ENCODE data around the gene GMFB.

GMFB gene

DNA sequence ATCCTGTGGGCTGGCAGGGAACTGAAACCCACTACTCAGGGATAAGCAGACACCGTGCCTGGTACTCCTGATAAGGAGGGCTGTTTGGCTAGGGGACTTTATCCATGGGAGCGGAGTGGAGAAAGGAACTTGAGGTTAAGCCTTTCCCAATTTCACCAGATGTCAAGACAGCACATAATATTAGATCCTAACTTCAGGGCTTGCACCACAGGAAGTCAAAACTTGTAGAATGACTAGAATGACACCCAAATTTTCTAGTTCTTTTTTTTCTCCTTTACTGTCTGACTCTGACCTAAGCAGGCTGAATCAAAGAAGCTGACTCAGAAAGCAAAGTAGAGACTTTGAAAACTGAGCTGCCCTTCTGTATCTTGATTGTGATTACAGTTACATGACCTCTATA is 13.8 kb upstream of the GMFB start:
- TF ChIP-seq ZNF8 (CRISPR knock-in tag; IDR thresholded peaks at IDR 0.05): no peak
- TF ChIP-seq, protein P1, sequence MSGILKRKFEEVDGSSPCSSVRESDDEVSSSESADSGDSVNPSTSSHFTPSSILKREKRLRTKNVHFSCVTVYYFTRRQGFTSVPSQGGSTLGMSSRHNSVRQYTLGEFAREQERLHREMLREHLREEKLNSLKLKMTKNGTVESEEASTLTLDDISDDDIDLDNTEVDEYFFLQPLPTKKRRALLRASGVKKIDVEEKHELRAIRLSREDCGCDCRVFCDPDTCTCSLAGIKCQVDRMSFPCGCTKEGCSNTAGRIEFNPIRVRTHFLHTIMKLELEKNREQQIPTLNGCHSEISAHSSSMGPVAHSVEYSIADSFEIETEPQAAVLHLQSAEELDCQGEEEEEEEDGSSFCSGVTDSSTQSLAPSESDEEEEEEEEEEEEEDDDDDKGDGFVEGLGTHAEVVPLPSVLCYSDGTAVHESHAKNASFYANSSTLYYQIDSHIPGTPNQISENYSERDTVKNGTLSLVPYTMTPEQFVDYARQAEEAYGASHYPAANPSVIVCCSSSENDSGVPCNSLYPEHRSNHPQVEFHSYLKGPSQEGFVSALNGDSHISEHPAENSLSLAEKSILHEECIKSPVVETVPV (CRISPR knock-in tag; IDR thresholded peaks at IDR 0.05): no peak
- TF ChIP-seq GLIS3 (CRISPR knock-in tag; IDR thresholded peaks at IDR 0.05): no peak
- no peak for ATAC-seq

DNA sequence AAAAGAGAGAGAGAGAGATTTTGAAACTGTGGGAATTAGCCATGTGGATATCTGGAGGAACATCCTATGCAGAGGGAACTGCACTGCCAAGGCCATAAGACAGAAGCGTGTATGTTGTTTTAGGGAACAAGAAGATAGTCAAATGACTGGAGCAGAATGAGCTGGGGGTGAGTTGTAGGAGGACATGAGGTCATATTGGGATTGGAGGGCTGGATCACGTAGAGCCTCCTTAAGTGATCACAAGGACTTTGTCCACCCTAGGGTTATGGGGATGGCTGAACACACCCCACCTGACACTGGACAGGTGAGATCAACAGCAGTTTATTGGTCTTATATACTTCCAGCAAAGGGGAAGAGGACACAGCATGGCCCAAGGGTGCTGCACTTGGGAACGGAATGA is 12.7 kb upstream of the GMFB start:
- no peak for ATAC-seq
- TF ChIP-seq ZNF8 (CRISPR knock-in tag; IDR thresholded peaks at IDR 0.05): no peak
- no peak for TF ChIP-seq ZNF565 (CRISPR knock-in tag; conservative IDR thresholded peaks at IDR 0.05; ENCODE audit: low read depth)
- TF ChIP-seq ZFP30 (CRISPR knock-in tag; IDR thresholded peaks at IDR 0.05): no peak
- no peak for TF ChIP-seq TOX (CRISPR knock-in tag; IDR thresholded peaks at IDR 0.05; ENCODE audit: borderline replicate concordance)
- TF ChIP-seq TCF4 (CRISPR knock-in tag; IDR thresholded peaks at IDR 0.05; ENCODE audit: borderline replicate concordance): no peak
- TF ChIP-seq, protein P1 (CRISPR knock-in tag; IDR thresholded peaks at IDR 0.05): no peak
- TF ChIP-seq SNAI2 (CRISPR knock-in tag; IDR thresholded peaks at IDR 0.05): no peak
- no peak for TF ChIP-seq GLIS3 (CRISPR knock-in tag; IDR thresholded peaks at IDR 0.05)
- TF ChIP-seq, protein P2, sequence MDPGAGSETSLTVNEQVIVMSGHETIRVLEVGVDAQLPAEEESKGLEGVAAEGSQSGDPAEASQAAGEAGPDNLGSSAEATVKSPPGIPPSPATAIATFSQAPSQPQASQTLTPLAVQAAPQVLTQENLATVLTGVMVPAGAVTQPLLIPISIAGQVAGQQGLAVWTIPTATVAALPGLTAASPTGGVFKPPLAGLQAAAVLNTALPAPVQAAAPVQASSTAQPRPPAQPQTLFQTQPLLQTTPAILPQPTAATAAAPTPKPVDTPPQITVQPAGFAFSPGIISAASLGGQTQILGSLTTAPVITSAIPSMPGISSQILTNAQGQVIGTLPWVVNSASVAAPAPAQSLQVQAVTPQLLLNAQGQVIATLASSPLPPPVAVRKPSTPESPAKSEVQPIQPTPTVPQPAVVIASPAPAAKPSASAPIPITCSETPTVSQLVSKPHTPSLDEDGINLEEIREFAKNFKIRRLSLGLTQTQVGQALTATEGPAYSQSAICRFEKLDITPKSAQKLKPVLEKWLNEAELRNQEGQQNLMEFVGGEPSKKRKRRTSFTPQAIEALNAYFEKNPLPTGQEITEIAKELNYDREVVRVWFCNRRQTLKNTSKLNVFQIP (CRISPR knock-in tag; IDR thresholded peaks at IDR 0.05; ENCODE audit: borderline replicate concordance, low read depth): no peak
- no peak for TF ChIP-seq OSR1 (CRISPR knock-in tag; IDR thresholded peaks at IDR 0.05)
- no peak for TF ChIP-seq ESRRG (CRISPR knock-in tag; IDR thresholded peaks at IDR 0.05)
- TF ChIP-seq ZC3H10 (CRISPR knock-in tag; IDR thresholded peaks at IDR 0.05): no peak
- TF ChIP-seq, protein P3, sequence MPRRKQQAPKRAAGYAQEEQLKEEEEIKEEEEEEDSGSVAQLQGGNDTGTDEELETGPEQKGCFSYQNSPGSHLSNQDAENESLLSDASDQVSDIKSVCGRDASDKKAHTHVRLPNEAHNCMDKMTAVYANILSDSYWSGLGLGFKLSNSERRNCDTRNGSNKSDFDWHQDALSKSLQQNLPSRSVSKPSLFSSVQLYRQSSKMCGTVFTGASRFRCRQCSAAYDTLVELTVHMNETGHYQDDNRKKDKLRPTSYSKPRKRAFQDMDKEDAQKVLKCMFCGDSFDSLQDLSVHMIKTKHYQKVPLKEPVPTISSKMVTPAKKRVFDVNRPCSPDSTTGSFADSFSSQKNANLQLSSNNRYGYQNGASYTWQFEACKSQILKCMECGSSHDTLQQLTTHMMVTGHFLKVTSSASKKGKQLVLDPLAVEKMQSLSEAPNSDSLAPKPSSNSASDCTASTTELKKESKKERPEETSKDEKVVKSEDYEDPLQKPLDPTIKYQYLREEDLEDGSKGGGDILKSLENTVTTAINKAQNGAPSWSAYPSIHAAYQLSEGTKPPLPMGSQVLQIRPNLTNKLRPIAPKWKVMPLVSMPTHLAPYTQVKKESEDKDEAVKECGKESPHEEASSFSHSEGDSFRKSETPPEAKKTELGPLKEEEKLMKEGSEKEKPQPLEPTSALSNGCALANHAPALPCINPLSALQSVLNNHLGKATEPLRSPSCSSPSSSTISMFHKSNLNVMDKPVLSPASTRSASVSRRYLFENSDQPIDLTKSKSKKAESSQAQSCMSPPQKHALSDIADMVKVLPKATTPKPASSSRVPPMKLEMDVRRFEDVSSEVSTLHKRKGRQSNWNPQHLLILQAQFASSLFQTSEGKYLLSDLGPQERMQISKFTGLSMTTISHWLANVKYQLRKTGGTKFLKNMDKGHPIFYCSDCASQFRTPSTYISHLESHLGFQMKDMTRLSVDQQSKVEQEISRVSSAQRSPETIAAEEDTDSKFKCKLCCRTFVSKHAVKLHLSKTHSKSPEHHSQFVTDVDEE (CRISPR knock-in tag; IDR thresholded peaks at IDR 0.05): no peak
- no peak for TF ChIP-seq RARB (CRISPR knock-in tag; IDR thresholded peaks at IDR 0.05)
- no peak for TF ChIP-seq ZFP3 (CRISPR knock-in tag; IDR thresholded peaks at IDR 0.05)
- TF ChIP-seq, protein P4, sequence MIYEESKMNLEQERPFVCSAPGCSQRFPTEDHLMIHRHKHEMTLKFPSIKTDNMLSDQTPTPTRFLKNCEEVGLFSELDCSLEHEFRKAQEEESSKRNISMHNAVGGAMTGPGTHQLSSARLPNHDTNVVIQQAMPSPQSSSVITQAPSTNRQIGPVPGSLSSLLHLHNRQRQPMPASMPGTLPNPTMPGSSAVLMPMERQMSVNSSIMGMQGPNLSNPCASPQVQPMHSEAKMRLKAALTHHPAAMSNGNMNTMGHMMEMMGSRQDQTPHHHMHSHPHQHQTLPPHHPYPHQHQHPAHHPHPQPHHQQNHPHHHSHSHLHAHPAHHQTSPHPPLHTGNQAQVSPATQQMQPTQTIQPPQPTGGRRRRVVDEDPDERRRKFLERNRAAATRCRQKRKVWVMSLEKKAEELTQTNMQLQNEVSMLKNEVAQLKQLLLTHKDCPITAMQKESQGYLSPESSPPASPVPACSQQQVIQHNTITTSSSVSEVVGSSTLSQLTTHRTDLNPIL (CRISPR knock-in tag; IDR thresholded peaks at IDR 0.05; ENCODE audit: low read depth): no peak
- no peak for TF ChIP-seq CSDC2 (CRISPR knock-in tag; IDR thresholded peaks at IDR 0.05)

DNA sequence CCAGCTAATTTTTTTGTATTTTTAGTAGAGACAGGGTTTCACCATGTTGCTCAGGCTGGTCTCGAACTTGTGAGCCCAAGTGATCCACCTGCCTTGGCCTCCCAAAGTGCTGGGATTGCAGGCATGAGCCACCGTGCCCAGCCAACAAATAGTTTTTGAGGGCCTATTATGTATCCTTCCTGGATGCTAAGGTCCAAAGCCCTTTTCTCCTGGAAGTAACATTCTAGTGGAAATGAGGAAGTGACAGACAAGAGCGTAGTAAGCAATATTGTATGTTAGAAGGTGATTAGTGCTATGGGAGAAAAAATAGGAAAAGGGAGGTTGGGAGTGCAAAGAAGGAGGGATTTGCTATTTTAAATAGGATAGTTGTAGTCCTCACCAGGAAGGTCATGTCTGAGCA is 12.0 kb upstream of the GMFB start:
- no peak for ATAC-seq
- TF ChIP-seq, protein P2 (CRISPR knock-in tag; IDR thresholded peaks at IDR 0.05; ENCODE audit: borderline replicate concordance, low read depth): no peak
- TF ChIP-seq PPARA (CRISPR knock-in tag; IDR thresholded peaks at IDR 0.05; ENCODE audit: borderline replicate concordance) (no peak), ISL1 (CRISPR knock-in tag; IDR thresholded peaks at IDR 0.05) (no peak), BACH2 (CRISPR knock-in tag; IDR thresholded peaks at IDR 0.05; ENCODE audit: borderline replicate concordance) (no peak), ZC3H10 (CRISPR knock-in tag; IDR thresholded peaks at IDR 0.05) (no peak), RARB (CRISPR knock-in tag; IDR thresholded peaks at IDR 0.05) (no peak), ZNF565 (CRISPR knock-in tag; conservative IDR thresholded peaks at IDR 0.05; ENCODE audit: low read depth) (no peak), CSDC2 (CRISPR knock-in tag; IDR thresholded peaks at IDR 0.05) (no peak), ESRRG (CRISPR knock-in tag; IDR thresholded peaks at IDR 0.05) (no peak), TCF4 (CRISPR knock-in tag; IDR thresholded peaks at IDR 0.05; ENCODE audit: borderline replicate concordance) (no peak), ZFP3 (CRISPR knock-in tag; IDR thresholded peaks at IDR 0.05) (no peak)
- TF ChIP-seq, protein P3 (CRISPR knock-in tag; IDR thresholded peaks at IDR 0.05): no peak
- TF ChIP-seq, protein P1 (CRISPR knock-in tag; IDR thresholded peaks at IDR 0.05): no peak

Data from SK-N-SH treated with all-trans-retinoic acid at 6 μM for 48 hours (cell line).